ENCODE measurements around the gene ZBTB43. TPM values are rescaled to one million over a fixed set of nuclear protein-coding genes. Genes with fewer than 3 reads are reported as not detected.

Gene ZBTB43
- total RNA-seq, 2 experiments from 2014 or later: 13.6 to 19.1 TPM

Other genes with a start within 250 kb of the ZBTB43 start
- gene LMX1B, start 191.1 kb upstream of the ZBTB43 start, total RNA-seq: not detected
- gene ZBTB34, start 55.6 kb downstream of the ZBTB43 start, total RNA-seq: 1 to 10 TPM; 7.7 to 8.1 TPM
- 1 to 10 TPM; 2.5 to 4.1 TPM for gene RALGPS1, start 109.7 kb downstream of the ZBTB43 start, total RNA-seq